Right renal cortex interstitium (tissue), 3 donors: ENCODE measurements around the gene KRTAP12-2. TPM values are rescaled to one million over a fixed set of nuclear protein-coding genes. Genes with fewer than 3 reads are reported as not detected.
"Not testable (repeated sequence)": the region's sequence is repeated elsewhere in the genome, so short reads cannot be mapped to it uniquely, and the experiment has no call there.

ENCODE experiments used
- DNase-seq, 3 donors: peaks; one replicate each; pipeline ENCODE4 v3.0.0-alpha.2; 2013; ENCODE audit warnings: low read depth in 3 of 3, low spot score in 2 of 3
- polyA plus RNA-seq, 3 donors: library from polyadenylated mRNA; unstranded; fragments of 120-200 nt; gene quantifications; one replicate each; pipeline ENCODE4 v1.2.1, GENCODE V29; 2013; ENCODE audit not compliant: insufficient read length in 3 of 3

Gene KRTAP12-2
- polyA plus RNA-seq, 3 donors, result not detected

GRCh38 chr21:44702973-44703730 is 36.4 kb upstream of the KRTAP12-2 start:
- DNase-seq, result no peak

GRCh38 chr21:44702111-44702972 is 35.6 kb upstream of the KRTAP12-2 start:
- DNase-seq, result no peak

- no peak for DNase-seq
These were observed 34.8 kb upstream of the KRTAP12-2 start for GRCh38 chr21:44701541-44701940.

- DNase-seq, result no peak
These were observed 34.3 kb upstream of the KRTAP12-2 start for GRCh38 chr21:44701023-44701400.

- DNase-seq, result no peak
These were observed 33.6 kb upstream of the KRTAP12-2 start for GRCh38 chr21:44700101-44701022.

GRCh38 chr21:44699502-44700001 is 32.8 kb upstream of the KRTAP12-2 start:
- DNase-seq, result no peak

- DNase-seq, result no peak
These were observed 31.3 kb upstream of the KRTAP12-2 start for GRCh38 chr21:44697811-44698734.

GRCh38 chr21:44697172-44697810 is 30.6 kb upstream of the KRTAP12-2 start, which contains the start of gene KRTAP10-12:
Gene KRTAP10-12, plus strand, starts transcription at chr21:44697172. Its CDS starts 30 bp downstream, at chr21:44697202.
- not testable (repeated sequence) for DNase-seq

GRCh38 chr21:44696572-44696971 is 29.8 kb upstream of the KRTAP12-2 start:
- no peak for DNase-seq

GRCh38 chr21:44695641-44696040 is 28.9 kb upstream of the KRTAP12-2 start:
- DNase-seq, result no peak

- DNase-seq, result no peak
These were observed 28.5 kb upstream of the KRTAP12-2 start for GRCh38 chr21:44695184-44695583.

GRCh38 chr21:44694776-44695175 is 28.0 kb upstream of the KRTAP12-2 start:
- no peak for DNase-seq

GRCh38 chr21:44692798-44693512 is 26.2 kb upstream of the KRTAP12-2 start:
- no peak for DNase-seq

GRCh38 chr21:44691686-44692085 is 25.0 kb upstream of the KRTAP12-2 start:
- no peak for DNase-seq

GRCh38 chr21:44689740-44690139 is 23.0 kb upstream of the KRTAP12-2 start:
- not testable (repeated sequence) for DNase-seq

GRCh38 chr21:44687671-44688070 is 20.9 kb upstream of the KRTAP12-2 start:
- no peak for DNase-seq

GRCh38 chr21:44686843-44687561 is 20.3 kb upstream of the KRTAP12-2 start:
- no peak for DNase-seq
